Measurements from ENCODE around the gene XRCC5.

DNA sequence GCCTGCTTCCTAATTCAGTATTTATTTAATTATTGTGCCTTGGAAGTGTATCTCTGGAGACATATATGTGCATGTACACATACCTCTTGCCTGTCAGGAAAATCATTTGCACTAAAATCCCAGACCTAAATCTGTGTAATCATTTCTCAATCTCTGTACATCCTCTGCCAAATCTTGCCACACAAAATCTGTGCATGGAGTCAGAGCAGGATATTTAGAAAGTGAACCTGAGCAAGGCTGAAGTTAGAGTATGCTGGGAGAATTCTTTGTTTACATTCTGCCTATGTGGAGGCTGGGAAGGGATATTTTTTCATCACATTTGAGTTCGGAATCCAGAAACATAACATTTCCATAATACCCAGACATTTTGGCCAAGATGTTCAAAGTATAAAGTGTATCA, 9.3 kb downstream of the XRCC5 start:
- TF ChIP-seq, protein P1, sequence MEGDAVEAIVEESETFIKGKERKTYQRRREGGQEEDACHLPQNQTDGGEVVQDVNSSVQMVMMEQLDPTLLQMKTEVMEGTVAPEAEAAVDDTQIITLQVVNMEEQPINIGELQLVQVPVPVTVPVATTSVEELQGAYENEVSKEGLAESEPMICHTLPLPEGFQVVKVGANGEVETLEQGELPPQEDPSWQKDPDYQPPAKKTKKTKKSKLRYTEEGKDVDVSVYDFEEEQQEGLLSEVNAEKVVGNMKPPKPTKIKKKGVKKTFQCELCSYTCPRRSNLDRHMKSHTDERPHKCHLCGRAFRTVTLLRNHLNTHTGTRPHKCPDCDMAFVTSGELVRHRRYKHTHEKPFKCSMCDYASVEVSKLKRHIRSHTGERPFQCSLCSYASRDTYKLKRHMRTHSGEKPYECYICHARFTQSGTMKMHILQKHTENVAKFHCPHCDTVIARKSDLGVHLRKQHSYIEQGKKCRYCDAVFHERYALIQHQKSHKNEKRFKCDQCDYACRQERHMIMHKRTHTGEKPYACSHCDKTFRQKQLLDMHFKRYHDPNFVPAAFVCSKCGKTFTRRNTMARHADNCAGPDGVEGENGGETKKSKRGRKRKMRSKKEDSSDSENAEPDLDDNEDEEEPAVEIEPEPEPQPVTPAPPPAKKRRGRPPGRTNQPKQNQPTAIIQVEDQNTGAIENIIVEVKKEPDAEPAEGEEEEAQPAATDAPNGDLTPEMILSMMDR (tag by site-specific recombination; IDR thresholded peaks at IDR 0.05), result no peak
- TF ChIP-seq ZNF549 (tag by site-specific recombination; IDR thresholded peaks at IDR 0.05), result no peak
- TF ChIP-seq PRDM1 (tag by site-specific recombination; IDR thresholded peaks at IDR 0.05), result no peak
- no peak for TF ChIP-seq TCF7L2 (IDR thresholded peaks at IDR 0.05; ENCODE audit: borderline replicate concordance, low read depth, low read length)
- TF ChIP-seq, protein P2, sequence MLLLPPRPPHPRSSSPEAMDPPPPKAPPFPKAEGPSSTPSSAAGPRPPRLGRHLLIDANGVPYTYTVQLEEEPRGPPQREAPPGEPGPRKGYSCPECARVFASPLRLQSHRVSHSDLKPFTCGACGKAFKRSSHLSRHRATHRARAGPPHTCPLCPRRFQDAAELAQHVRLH (tag by site-specific recombination; IDR thresholded peaks at IDR 0.05), result no peak
- TF ChIP-seq, protein P3, sequence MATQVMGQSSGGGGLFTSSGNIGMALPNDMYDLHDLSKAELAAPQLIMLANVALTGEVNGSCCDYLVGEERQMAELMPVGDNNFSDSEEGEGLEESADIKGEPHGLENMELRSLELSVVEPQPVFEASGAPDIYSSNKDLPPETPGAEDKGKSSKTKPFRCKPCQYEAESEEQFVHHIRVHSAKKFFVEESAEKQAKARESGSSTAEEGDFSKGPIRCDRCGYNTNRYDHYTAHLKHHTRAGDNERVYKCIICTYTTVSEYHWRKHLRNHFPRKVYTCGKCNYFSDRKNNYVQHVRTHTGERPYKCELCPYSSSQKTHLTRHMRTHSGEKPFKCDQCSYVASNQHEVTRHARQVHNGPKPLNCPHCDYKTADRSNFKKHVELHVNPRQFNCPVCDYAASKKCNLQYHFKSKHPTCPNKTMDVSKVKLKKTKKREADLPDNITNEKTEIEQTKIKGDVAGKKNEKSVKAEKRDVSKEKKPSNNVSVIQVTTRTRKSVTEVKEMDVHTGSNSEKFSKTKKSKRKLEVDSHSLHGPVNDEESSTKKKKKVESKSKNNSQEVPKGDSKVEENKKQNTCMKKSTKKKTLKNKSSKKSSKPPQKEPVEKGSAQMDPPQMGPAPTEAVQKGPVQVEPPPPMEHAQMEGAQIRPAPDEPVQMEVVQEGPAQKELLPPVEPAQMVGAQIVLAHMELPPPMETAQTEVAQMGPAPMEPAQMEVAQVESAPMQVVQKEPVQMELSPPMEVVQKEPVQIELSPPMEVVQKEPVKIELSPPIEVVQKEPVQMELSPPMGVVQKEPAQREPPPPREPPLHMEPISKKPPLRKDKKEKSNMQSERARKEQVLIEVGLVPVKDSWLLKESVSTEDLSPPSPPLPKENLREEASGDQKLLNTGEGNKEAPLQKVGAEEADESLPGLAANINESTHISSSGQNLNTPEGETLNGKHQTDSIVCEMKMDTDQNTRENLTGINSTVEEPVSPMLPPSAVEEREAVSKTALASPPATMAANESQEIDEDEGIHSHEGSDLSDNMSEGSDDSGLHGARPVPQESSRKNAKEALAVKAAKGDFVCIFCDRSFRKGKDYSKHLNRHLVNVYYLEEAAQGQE (tag by site-specific recombination; IDR thresholded peaks at IDR 0.05), result no peak
- TF ChIP-seq, protein P4, sequence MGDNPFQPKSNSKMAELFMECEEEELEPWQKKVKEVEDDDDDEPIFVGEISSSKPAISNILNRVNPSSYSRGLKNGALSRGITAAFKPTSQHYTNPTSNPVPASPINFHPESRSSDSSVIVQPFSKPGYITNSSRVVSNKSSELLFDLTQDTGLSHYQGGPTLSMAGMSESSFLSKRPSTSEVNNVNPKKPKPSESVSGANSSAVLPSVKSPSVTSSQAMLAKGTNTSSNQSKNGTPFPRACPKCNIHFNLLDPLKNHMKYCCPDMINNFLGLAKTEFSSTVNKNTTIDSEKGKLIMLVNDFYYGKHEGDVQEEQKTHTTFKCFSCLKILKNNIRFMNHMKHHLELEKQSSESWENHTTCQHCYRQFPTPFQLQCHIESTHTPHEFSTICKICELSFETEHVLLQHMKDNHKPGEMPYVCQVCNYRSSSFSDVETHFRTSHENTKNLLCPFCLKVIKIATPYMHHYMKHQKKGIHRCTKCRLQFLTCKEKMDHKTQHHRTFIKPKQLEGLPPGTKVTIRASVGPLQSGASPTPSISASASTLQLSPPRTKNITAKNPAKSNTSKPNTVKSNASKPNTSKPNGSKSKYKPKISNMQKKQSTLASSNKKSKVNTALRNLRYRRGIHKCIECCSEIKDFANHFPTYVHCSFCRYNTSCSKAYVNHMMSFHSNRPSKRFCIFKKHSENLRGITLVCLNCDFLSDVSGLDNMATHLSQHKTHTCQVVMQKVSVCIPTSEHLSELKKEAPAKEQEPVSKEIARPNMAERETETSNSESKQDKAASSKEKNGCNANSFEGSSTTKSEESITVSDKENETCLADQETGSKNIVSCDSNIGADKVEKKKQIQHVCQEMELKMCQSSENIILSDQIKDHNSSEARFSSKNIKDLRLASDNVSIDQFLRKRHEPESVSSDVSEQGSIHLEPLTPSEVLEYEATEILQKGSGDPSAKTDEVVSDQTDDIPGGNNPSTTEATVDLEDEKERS (tag by site-specific recombination; IDR thresholded peaks at IDR 0.05), result no peak
- no peak for TF ChIP-seq ZBTB20 (tag by site-specific recombination; IDR thresholded peaks at IDR 0.05)
- TF ChIP-seq, protein P5, sequence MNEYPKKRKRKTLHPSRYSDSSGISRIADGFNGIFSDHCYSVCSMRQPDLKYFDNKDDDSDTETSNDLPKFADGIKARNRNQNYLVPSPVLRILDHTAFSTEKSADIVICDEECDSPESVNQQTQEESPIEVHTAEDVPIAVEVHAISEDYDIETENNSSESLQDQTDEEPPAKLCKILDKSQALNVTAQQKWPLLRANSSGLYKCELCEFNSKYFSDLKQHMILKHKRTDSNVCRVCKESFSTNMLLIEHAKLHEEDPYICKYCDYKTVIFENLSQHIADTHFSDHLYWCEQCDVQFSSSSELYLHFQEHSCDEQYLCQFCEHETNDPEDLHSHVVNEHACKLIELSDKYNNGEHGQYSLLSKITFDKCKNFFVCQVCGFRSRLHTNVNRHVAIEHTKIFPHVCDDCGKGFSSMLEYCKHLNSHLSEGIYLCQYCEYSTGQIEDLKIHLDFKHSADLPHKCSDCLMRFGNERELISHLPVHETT (tag by site-specific recombination; IDR thresholded peaks at IDR 0.05), result no peak

All from HEK293 (cell line).